HCT116 (cell line): Measurements from ENCODE around the gene ANKRD63.

Experiments
- POLR2A ChIP-seq: IDR thresholded peaks from 2 replicates; pipeline ENCODE4 v1.7.0; 2011; ENCODE audit warnings: borderline replicate concordance; ENCODE audit not compliant: insufficient read depth, insufficient read length; ENCODE audit errors: extremely low read depth
- RAD21 ChIP-seq: IDR thresholded peaks from 2 replicates; pipeline ENCODE4 v1.6.1; 2012; ENCODE audit warnings: low read depth, mild to moderate bottlenecking
- SP1 ChIP-seq: IDR thresholded peaks from 2 replicates; pipeline ENCODE4 v1.6.1; 2012; ENCODE audit warnings: low read depth
- TF ChIP-seq, protein P1 (sequence below), 3 experiments: fragments of 200-600 bp in 1 of 3; sonication (generic) in 1 of 3; IDR thresholded peaks in 2 of 3; conservative IDR thresholded peaks in 1 of 3; 2 replicates each; pipeline ENCODE4 v1.5.1; 2012 to 2017; ENCODE audit warnings: low read depth in 2 of 3, low read length in 2 of 3, antibody characterized with exemption in 1 of 3, borderline replicate concordance in 1 of 3, control low read depth in 1 of 3, mild to moderate bottlenecking in 1 of 3, mixed read lengths in 1 of 3, mixed run types in 1 of 3, moderate library complexity in 1 of 3; ENCODE audit not compliant: insufficient read depth in 1 of 3
- TF ChIP-seq, protein P2 (sequence below): IDR thresholded peaks from 2 replicates; pipeline ENCODE4 v1.6.1; 2012
- TF ChIP-seq, protein P3 (sequence below): IDR thresholded peaks from 2 replicates; pipeline ENCODE4 v1.6.1; 2011; ENCODE audit warnings: mild to moderate bottlenecking, low read length, moderate library complexity; ENCODE audit not compliant: insufficient replicate concordance; ENCODE audit errors: extremely low read depth

GRCh38 chr15:40307421-40308211 lies 24.8 kb upstream of the ANKRD63 start, which contains the start of gene PLCB2:
- TF ChIP-seq, protein P1, sequence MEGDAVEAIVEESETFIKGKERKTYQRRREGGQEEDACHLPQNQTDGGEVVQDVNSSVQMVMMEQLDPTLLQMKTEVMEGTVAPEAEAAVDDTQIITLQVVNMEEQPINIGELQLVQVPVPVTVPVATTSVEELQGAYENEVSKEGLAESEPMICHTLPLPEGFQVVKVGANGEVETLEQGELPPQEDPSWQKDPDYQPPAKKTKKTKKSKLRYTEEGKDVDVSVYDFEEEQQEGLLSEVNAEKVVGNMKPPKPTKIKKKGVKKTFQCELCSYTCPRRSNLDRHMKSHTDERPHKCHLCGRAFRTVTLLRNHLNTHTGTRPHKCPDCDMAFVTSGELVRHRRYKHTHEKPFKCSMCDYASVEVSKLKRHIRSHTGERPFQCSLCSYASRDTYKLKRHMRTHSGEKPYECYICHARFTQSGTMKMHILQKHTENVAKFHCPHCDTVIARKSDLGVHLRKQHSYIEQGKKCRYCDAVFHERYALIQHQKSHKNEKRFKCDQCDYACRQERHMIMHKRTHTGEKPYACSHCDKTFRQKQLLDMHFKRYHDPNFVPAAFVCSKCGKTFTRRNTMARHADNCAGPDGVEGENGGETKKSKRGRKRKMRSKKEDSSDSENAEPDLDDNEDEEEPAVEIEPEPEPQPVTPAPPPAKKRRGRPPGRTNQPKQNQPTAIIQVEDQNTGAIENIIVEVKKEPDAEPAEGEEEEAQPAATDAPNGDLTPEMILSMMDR (IDR thresholded peaks at IDR 0.05 in 2 of 3, conservative IDR thresholded peaks at IDR 0.05 in 1 of 3; ENCODE audit: borderline replicate concordance in 1 of 3, insufficient read depth in 1 of 3, low read depth in 2 of 3, low read length in 2 of 3) = peak in 2 of 3 experiments; percentile 30 to 44; a peak in 3 of 6 replicates
- TF ChIP-seq SP1 (no peak), POLR2A (no peak), RAD21 (no peak)
- TF ChIP-seq, protein P2, sequence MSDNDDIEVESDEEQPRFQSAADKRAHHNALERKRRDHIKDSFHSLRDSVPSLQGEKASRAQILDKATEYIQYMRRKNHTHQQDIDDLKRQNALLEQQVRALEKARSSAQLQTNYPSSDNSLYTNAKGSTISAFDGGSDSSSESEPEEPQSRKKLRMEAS = no peak
- TF ChIP-seq, protein P3, sequence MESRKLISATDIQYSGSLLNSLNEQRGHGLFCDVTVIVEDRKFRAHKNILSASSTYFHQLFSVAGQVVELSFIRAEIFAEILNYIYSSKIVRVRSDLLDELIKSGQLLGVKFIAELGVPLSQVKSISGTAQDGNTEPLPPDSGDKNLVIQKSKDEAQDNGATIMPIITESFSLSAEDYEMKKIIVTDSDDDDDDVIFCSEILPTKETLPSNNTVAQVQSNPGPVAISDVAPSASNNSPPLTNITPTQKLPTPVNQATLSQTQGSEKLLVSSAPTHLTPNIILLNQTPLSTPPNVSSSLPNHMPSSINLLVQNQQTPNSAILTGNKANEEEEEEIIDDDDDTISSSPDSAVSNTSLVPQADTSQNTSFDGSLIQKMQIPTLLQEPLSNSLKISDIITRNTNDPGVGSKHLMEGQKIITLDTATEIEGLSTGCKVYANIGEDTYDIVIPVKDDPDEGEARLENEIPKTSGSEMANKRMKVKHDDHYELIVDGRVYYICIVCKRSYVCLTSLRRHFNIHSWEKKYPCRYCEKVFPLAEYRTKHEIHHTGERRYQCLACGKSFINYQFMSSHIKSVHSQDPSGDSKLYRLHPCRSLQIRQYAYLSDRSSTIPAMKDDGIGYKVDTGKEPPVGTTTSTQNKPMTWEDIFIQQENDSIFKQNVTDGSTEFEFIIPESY = no peak
